Chondrocyte (in vitro differentiated cells): ENCODE data around the gene CCDC183. TPM values are rescaled to one million over a fixed set of nuclear protein-coding genes. Genes with fewer than 3 reads are reported as not detected.
"Not testable (repeated sequence)": the region's sequence is repeated elsewhere in the genome, so short reads cannot be mapped to it uniquely, and the experiment has no call there.

Experiments
- DNase-seq: peaks from one replicate; pipeline ENCODE4 v3.0.0; 2021; ENCODE audit warnings: mixed read lengths, low spot score
- H3K27ac Mint-ChIP-seq: one replicate; pipeline ENCODE4 v1.8.0; 2021; ENCODE audit warnings: mild to moderate bottlenecking, moderate library complexity, mixed read lengths; ENCODE audit not compliant: unreplicated experiment
- H3K27me3 Mint-ChIP-seq: 2 replicates; pipeline ENCODE4 v1.8.0; 2021; ENCODE audit warnings: low read depth, mixed read lengths
- H3K36me3 Mint-ChIP-seq: 2 replicates; pipeline ENCODE4 v1.8.0; 2021; ENCODE audit warnings: low read depth, mixed read lengths
- H3K4me1 Mint-ChIP-seq: 2 replicates; pipeline ENCODE4 v1.8.0; 2021; ENCODE audit warnings: low read depth, mild to moderate bottlenecking, mixed read lengths
- H3K4me3 Mint-ChIP-seq: one replicate; pipeline ENCODE4 v1.8.0; 2021; ENCODE audit warnings: mild to moderate bottlenecking, moderate library complexity, mixed read lengths; ENCODE audit not compliant: unreplicated experiment
- H3K9me3 Mint-ChIP-seq: 2 replicates; pipeline ENCODE4 v1.8.0; 2021; ENCODE audit warnings: low read depth, mixed read lengths
- total RNA-seq: library from RNA; stranded (reverse); gene quantifications from 3 replicates; pipeline ENCODE4 v1.2.1, GENCODE V29; 2021
- TF ChIP-seq, protein P1 (sequence below): fragments of 200-600 bp; sonication (generic); IDR thresholded peaks from 2 replicates; pipeline ENCODE4 v1.5.0; 2021; ENCODE audit warnings: antibody characterized with exemption, mild to moderate bottlenecking, moderate library complexity

CCDC183 gene
- total RNA-seq, 1 donor from 2014 or later, result 1.5 TPM

DNA sequence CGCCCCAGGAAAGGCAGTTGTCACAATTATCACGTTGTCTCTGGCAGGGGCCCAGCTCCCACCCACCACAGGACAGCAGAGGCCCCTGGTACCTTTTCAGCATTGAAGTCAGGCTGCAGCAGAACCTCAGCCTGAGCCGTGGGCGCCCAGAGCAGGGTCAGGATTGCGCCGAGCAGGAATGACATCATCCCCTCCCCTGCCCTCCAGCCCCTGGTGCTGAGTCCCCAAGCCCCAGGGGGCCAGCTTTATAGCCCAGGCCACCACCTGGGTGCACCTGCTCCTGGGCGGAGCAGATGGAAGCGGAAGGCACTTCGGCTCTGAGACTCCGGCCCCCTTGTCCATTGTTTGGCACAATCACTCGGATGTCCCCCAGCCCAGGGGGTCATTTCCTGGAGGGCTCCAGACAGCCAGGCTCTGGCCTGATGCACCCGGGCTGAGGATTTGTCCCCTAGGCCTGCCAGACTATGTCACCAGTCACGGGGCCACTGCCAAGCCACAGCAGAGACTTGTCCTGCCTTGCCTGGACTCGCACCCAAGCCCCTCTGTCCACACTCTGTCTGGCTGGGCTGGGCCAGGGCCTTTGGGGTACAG, 31.7 kb upstream of the CCDC183 start, which contains the start of gene LCN15:
TSS of gene LCN15 (minus strand) at position 218 of the 591 bp plus-strand sequence. CDS start at position 188, 30 bp downstream.
- Mint-ChIP-seq H3K27ac (no peak within 1 kb of the TSS), H3K4me1 (peaks cover 3% of the 10 kb centered on the region)
- TF ChIP-seq, protein P1, sequence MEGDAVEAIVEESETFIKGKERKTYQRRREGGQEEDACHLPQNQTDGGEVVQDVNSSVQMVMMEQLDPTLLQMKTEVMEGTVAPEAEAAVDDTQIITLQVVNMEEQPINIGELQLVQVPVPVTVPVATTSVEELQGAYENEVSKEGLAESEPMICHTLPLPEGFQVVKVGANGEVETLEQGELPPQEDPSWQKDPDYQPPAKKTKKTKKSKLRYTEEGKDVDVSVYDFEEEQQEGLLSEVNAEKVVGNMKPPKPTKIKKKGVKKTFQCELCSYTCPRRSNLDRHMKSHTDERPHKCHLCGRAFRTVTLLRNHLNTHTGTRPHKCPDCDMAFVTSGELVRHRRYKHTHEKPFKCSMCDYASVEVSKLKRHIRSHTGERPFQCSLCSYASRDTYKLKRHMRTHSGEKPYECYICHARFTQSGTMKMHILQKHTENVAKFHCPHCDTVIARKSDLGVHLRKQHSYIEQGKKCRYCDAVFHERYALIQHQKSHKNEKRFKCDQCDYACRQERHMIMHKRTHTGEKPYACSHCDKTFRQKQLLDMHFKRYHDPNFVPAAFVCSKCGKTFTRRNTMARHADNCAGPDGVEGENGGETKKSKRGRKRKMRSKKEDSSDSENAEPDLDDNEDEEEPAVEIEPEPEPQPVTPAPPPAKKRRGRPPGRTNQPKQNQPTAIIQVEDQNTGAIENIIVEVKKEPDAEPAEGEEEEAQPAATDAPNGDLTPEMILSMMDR, result no peak

DNA sequence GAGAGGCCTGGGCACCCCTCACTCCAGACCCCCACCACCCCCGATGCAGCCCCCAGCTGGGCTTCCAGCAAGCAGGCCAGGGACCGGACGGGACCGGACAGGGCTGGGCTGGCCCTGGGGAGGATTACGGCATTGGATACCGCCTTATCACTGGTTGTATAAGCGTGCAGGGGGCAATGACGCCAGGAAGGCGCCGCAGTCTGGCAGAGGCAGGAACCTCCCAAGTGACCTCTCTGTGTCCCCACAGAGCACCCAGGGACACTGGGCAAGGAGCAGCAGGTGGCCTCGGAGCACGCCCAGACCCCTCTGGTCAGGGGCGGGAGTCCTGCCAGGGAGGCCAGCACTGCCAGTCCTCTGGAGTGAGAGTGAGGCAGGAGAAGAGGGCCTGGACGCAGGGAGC, 31.1 kb upstream of the CCDC183 start:
- peak; percentile 79 for DNase-seq
- H3K4me1 Mint-ChIP-seq, result peaks cover 3% of the 10 kb centered on the region
- TF ChIP-seq, protein P1, result no peak
- H3K27ac Mint-ChIP-seq, result no peak overlapping the region
- no peaks in the 10 kb centered on the region for H3K36me3 Mint-ChIP-seq
- no peaks in the 10 kb centered on the region for H3K9me3 Mint-ChIP-seq
- no peak overlapping the region for H3K4me3 Mint-ChIP-seq
- H3K27me3 Mint-ChIP-seq, result peaks cover 15% of the 10 kb centered on the region

More for the DNA sequence above, 31.7 kb upstream of the CCDC183 start, which contains the start of gene LCN15:
- no peak within 1 kb of the TSS for H3K4me3 Mint-ChIP-seq
- H3K27me3 Mint-ChIP-seq, result peaks cover 13% of the 10 kb centered on the region
- no peaks in the 10 kb centered on the region for H3K9me3 Mint-ChIP-seq
- H3K36me3 Mint-ChIP-seq, result no peaks in the 10 kb centered on the region
- peak; percentile 79 for DNase-seq

DNA sequence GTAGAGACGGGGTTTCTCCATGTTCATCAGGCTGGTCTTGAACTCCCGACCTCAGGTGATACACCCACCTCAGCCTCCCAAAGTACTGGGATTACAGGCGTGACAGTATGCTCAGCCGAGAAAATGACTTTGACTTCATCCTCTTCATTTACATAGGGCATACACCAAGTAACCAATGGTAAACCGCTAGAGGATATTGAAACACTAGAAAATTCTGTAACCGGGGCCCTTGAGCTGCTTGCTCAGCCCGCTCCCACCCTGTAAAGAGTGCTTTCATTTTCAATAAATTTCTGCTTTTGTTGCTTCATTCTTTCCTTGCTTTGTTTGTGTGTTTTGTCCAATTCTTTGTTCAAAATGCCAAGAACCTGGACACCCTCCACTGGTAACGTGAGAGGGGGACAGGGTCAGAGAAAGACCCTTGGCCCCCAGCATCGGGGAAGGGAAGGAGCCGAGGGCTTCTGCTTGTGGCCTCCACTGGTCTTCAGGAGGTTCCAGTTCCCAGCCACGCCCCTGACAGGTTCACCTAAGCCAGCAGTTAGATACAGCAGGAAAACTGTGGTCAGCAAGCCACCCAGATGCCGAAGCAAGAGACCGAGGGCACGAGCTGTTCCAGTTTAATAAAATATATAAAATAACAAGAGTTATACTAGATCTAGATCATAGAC, 30.3 kb upstream of the CCDC183 start:
- peak; percentile 41 for DNase-seq

DNA sequence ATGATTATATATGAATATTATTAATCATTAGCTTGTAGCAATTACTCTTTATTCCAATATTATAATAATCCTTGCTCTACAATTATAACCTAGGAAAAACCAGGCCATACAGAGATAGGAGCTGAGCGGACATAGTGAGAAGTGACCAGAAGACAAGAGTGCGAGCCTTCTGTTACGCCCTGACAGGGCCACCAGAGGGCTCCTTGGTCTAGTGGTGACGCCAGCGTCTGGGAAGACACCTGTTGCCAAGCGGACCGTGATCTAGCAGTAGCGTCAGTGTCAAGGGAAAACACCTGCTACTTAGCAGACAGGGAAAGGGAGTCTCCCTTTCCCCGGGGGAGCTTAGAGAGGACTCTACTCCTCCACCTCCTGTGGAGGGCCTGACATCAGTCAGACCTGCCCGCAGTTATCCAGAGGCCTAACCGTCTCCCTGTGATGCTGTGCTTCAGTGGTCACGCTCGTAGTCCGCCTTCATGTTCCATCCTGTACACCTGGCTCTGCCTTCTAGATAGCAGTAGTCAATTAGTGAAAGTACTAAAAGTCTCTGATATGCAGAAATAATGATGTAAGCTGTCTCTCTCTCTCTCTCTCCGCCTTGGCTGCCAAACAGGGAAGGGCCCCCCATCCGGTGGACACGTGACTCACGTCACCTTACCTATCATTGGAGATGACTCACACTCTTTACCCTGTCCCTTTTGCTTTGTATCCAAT, 29.6 kb upstream of the CCDC183 start:
- not testable (repeated sequence) for H3K4me1 Mint-ChIP-seq, H3K9me3 Mint-ChIP-seq

More for the DNA sequence above, 30.3 kb upstream of the CCDC183 start:
- not testable (repeated sequence) for H3K4me1 Mint-ChIP-seq, H3K27ac Mint-ChIP-seq, H3K9me3 Mint-ChIP-seq, H3K36me3 Mint-ChIP-seq, H3K4me3 Mint-ChIP-seq
- peaks cover 16% of the 10 kb centered on the region for H3K27me3 Mint-ChIP-seq

DNA sequence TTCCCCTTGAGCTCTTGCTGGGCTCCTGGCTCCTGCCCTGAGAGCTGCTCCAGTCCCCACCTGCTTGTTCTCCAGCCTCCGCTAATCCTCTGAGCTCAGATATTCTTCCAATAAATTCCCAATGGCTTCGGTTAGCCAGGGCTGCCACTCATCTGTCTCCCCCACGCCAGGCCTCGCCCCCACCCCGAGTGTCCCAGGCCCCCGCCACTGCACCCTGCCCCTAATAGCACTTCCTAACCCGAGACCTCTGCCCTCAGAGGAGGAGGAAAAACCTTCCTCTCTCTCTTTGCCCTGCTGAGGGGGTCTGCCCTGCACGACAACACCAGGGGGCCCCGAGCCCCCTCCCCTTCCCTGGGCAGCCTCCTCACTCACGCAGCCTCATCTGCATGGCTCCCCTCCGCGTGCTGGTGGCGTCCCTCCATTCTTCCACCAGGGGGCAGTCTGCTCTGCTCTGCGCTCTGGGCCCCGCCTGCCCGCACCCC, 26.4 kb upstream of the CCDC183 start:
- peaks cover 11% of the 10 kb centered on the region for H3K9me3 Mint-ChIP-seq
- H3K27ac Mint-ChIP-seq, result no peak overlapping the region
- TF ChIP-seq, protein P1, result peak; percentile 71
- H3K27me3 Mint-ChIP-seq, result peaks cover 16% of the 10 kb centered on the region
- peaks cover 2% of the 10 kb centered on the region for H3K4me1 Mint-ChIP-seq
- peaks cover 1% of the 10 kb centered on the region for H3K36me3 Mint-ChIP-seq
- H3K4me3 Mint-ChIP-seq, result no peak overlapping the region
- peak; percentile 36 for DNase-seq

More for the DNA sequence above, 29.6 kb upstream of the CCDC183 start:
- TF ChIP-seq, protein P1, result peak; percentile 77
- H3K27me3 Mint-ChIP-seq, result peaks cover 16% of the 10 kb centered on the region
- not testable (repeated sequence) for H3K27ac Mint-ChIP-seq, H3K4me3 Mint-ChIP-seq, H3K36me3 Mint-ChIP-seq
- DNase-seq, result peak; percentile 57
